ENCODE measurements around the gene CDH13.

Gene CDH13

DNA sequence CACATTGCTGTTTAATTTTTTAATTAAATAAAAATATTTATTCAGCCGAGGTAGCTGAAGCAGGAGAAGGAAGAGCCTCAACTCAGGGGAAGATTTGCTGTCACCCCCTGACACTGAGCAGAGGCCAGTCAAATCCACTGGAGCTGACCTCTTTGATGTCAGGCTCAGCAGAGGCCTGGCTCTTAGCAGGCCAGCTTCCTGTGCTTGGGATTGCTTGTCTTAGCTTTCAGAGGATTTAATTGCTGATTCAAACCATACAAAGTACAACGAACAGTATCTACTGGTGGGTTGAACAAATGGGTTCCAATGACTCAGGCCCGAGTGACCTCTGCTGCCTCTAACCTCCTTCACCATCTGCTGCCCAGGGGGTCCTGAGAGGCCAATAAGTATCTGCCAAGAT is 764.0 kb downstream of the CDH13 start:
- DNase-seq (ENCODE audit: low read depth, low spot score): no peak
- TF ChIP-seq, protein P1, sequence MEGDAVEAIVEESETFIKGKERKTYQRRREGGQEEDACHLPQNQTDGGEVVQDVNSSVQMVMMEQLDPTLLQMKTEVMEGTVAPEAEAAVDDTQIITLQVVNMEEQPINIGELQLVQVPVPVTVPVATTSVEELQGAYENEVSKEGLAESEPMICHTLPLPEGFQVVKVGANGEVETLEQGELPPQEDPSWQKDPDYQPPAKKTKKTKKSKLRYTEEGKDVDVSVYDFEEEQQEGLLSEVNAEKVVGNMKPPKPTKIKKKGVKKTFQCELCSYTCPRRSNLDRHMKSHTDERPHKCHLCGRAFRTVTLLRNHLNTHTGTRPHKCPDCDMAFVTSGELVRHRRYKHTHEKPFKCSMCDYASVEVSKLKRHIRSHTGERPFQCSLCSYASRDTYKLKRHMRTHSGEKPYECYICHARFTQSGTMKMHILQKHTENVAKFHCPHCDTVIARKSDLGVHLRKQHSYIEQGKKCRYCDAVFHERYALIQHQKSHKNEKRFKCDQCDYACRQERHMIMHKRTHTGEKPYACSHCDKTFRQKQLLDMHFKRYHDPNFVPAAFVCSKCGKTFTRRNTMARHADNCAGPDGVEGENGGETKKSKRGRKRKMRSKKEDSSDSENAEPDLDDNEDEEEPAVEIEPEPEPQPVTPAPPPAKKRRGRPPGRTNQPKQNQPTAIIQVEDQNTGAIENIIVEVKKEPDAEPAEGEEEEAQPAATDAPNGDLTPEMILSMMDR (IDR thresholded peaks at IDR 0.05; ENCODE audit: low read depth, low read length): no peak
- no peak overlapping the region for H3K4me3 ChIP-seq (ENCODE audit: low read depth, low read length)
- in situ Hi-C loops (cut with HindIII; ENCODE audit: low sequenced_read_pairs): no loop called here

DNA sequence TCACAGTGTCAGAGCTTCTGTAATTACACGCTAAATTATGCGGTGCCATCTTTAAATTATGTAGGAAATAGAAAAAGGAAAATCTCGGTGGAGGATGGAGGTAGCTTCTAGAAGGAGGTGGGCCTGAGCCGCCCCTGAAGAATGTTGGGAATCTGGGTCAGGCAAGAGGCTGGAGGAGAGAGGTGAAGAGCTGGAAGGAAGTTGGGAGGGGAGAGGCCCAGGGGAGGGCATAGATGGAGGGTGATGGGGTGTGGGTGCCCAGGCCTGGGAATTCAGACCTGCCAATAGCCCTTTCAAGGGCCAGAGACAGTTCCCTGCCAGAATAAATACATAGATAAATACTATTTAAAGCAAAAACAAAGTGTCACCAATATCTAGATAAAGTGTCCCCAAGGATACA is 766.0 kb downstream of the CDH13 start:
- in situ Hi-C loops (cut with HindIII; ENCODE audit: low sequenced_read_pairs): no loop called here
- H3K4me3 ChIP-seq (ENCODE audit: low read depth, low read length): no peak overlapping the region
- TF ChIP-seq, protein P1 (IDR thresholded peaks at IDR 0.05; ENCODE audit: low read depth, low read length): no peak
- DNase-seq (ENCODE audit: low read depth, low spot score): no peak

GRCh38 chr16:83393196-83393981 is 766.6 kb downstream of the CDH13 start:
- TF ChIP-seq, protein P1 (IDR thresholded peaks at IDR 0.05; ENCODE audit: low read depth, low read length): peak; percentile 22
- DNase-seq (ENCODE audit: low read depth, low spot score): no peak
- H3K4me3 ChIP-seq (ENCODE audit: low read depth, low read length): no peak overlapping the region
- in situ Hi-C loops (cut with HindIII; ENCODE audit: low sequenced_read_pairs): no loop called here

DNA sequence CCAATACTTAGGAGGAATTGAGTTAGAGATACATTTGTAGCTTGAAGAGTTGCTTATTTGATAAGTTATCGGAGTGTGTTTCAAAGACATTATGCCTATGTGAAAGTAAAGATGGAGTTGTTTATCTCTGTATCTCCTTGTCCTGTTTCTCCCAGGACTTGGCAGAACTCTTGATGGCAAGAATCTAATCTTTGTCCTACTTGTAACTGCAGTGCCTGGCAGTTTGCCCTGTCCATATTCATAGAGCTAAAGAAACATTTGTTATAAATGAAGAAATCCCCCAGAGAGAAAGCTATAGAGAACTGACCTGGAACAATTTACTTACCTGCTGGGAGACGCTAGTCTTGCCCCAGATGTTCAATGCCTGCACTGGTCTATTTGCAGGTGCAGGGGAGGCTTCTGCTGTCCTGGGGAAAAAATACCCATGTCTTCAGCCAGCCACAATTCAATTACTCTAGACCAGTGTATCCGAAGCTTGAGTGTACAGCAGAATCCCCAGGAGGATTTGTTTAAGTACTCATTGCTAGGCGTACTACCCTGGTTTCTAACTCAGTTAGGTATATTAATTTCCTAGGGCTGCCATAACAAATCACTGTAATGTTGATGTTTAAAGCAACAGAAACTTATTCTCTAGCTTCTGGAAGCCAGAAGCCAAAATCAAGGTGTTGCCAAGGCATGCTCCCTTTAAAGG is 771.0 kb downstream of the CDH13 start:
- TF ChIP-seq, protein P1 (IDR thresholded peaks at IDR 0.05; ENCODE audit: low read depth, low read length): no peak
- in situ Hi-C loops (cut with HindIII; ENCODE audit: low sequenced_read_pairs): no loop called here
- DNase-seq (ENCODE audit: low read depth, low spot score): no peak
- no peak overlapping the region for H3K4me3 ChIP-seq (ENCODE audit: low read depth, low read length)

GRCh38 chr16:83400234-83400633 is 773.5 kb downstream of the CDH13 start:
- DNase-seq (ENCODE audit: low read depth, low spot score): no peak
- H3K4me3 ChIP-seq (ENCODE audit: low read depth, low read length): no peak overlapping the region
- TF ChIP-seq, protein P1 (IDR thresholded peaks at IDR 0.05; ENCODE audit: low read depth, low read length): peak; percentile 8
- in situ Hi-C loops (cut with HindIII; ENCODE audit: low sequenced_read_pairs): no loop called here

DNA sequence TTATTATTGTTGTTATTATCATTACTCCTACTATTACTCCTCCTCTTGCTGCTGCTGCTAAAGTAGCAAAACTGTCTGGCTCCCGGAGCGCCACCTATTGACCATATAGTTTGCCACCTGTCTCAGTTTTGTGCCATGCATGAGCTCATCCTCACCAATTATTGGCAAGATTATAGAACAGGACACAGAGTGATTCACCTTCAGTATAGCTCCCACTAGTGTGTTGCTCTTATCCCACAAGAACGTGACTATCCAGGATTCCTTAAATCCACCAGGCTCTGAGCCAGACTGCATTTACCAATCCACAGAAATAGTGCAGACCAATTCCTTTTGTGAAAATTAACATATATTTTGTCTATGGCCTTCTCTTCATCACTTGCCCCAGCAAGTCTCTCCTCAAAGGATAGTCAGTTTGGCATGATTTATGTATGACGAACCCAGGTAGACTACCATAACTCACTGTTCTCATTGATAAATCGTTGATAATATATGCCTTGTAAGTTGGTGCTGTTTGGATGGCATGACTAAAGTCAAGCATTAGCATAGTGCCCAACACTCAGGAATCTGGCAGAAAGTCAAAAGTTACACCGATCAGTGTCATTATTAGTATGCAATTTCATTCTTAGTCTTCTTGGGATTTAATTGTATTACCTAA is 775.5 kb downstream of the CDH13 start:
- in situ Hi-C loops (cut with HindIII; ENCODE audit: low sequenced_read_pairs): no loop called here
- no peak overlapping the region for H3K4me3 ChIP-seq (ENCODE audit: low read depth, low read length)
- no peak for DNase-seq (ENCODE audit: low read depth, low spot score)
- TF ChIP-seq, protein P1 (IDR thresholded peaks at IDR 0.05; ENCODE audit: low read depth, low read length): peak; percentile 16

Data from astrocyte of the spinal cord (primary cell).